ENCODE measurements around the gene PRG3.
A peak's percentile ranks its signal among the peaks of the same experiment; 100 is the strongest.

Gene PRG3

DNA sequence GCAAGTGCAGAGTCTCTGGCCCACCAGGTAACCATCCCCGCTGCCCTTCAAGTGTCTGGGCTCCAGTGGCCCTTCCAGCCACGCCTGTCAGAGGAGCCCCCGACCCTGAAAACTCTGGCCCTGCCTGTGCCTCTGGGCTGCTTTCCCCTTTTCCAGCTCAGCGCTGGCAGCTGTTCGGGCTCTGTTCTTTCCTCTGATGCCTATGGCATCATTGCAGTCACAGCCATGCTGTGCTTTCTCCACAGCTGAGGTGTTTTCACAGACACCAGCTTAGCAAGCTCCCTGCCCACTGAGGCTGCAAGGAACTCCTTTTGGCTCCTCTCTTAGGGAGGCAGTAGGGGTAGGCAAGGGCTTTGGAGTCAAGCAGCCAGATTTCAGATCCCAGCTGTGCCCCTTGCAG, 21.6 kb downstream of the PRG3 start:
- DNase-seq (ENCODE audit: low spot score) = no peak

DNA sequence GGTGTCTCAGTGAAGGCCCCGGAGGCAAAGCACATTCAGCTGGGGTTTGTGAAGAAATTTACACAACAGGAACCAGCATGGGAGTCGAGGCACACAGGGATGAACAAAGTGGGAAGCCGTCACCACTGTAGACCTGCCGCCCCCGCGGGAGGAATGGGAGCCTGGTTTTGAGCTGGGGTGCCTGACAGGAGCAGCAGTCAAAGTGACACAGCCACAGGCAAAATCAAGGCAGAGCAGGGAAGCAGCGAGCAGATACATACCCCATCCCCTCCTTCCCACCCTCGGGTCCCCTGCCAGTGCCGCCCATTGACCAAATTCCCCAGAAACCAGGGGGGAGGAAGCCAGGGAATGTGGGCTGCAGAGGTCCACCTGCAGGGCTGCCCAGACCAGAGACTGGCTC, 22.0 kb downstream of the PRG3 start:
- no peak for DNase-seq (ENCODE audit: low spot score)

- DNase-seq (ENCODE audit: low spot score) = no peak
Observed at GRCh38 chr11:57358543-57358961, 22.4 kb downstream of the PRG3 start.

GRCh38 chr11:57357856-57358255, 23.1 kb downstream of the PRG3 start:
- no peak for DNase-seq (ENCODE audit: low spot score)

DNA sequence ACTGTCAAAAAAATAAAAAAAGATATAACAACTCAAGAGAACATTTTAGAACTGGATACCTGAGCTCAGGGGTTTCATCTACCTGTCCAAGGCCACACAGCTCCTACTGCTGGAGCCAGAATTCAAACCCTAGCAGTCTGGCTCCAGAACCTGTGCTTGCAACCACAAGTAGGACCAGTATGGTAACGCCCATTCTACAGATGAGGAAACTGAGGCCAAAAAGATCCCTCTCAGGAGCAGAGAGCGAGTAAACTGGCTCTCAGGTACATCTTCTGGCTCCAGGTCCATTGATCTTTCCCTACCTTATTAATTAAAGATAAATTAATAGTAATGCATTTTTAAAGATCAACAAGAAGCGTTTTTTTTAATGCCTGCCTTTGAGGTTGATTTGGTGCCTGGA, 23.6 kb downstream of the PRG3 start:
- no peak for DNase-seq (ENCODE audit: low spot score)

DNA sequence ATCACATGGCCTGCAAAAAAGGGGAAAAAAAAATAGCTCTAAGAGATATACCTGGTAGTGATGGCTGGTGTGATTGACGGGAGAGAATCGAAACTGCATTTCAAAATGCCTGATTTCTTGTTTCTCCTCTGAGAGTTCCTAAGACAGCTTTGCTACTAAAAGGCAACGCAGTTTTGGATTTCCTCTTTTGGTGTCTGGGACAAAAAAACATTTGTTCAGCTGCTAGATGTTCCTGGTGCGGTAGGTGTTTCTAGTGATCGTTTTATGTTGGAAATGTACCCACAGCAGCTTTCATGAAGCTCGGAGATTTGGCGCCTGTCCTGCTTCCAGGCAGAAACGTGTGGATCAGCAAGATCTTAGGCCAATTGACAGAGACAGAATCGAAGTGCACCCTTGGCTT, 24.7 kb downstream of the PRG3 start:
- no peak for DNase-seq (ENCODE audit: low spot score)

- no peak for DNase-seq (ENCODE audit: low spot score)
Observed at GRCh38 chr11:57354699-57355098, 26.3 kb downstream of the PRG3 start.

- no peak for DNase-seq (ENCODE audit: low spot score)
Observed at GRCh38 chr11:57353852-57354251, 27.1 kb downstream of the PRG3 start.

- DNase-seq (ENCODE audit: low spot score) = no peak
Observed at GRCh38 chr11:57353446-57353845, 27.5 kb downstream of the PRG3 start.

DNA sequence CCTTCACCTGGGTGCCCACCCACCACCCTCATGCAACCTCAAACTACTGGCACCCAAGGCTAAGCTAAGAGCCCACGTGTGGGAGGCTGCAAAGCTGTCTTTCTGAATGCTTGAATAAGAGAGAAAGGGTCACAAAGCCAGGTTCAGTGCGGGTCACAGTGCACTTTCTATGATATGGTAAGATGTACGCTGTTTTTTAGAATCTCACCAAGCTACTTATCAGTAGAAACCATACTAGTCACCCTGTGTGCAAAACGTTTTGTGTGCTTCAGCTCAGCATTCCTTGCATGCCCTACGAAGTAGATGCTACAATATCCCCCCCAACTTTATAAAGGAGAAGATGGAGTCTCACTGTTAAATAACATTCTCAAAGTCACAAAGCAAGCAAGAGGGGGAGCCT, 27.9 kb downstream of the PRG3 start:
- no peak for DNase-seq (ENCODE audit: low spot score)

GRCh38 chr11:57349491-57350274, 31.3 kb downstream of the PRG3 start:
- DNase-seq (ENCODE audit: low spot score) = peak; percentile 66

GRCh38 chr11:57348636-57349313, 32.2 kb downstream of the PRG3 start:
- no peak for DNase-seq (ENCODE audit: low spot score)

DNA sequence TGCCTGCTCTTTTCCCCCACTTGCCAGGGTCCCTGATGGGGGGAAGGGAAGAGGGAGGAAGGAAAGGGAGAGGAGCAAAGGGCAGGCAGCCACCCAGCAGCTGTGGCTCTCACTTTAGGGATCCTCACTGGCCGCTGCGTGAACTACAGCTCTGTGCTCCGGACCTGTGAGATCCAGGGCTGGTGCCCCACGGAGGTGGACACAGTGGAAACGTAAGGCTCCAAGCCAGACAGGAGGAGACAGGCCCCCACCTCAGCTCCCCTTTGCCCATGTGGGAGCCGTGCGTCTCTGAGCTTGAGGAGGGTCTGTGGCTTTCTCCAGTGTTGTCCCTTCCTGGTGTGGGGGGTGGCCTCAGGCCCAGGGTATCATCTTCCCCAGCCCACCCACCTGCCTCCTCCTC, 32.9 kb downstream of the PRG3 start:
- DNase-seq (ENCODE audit: low spot score) = no peak

DNA sequence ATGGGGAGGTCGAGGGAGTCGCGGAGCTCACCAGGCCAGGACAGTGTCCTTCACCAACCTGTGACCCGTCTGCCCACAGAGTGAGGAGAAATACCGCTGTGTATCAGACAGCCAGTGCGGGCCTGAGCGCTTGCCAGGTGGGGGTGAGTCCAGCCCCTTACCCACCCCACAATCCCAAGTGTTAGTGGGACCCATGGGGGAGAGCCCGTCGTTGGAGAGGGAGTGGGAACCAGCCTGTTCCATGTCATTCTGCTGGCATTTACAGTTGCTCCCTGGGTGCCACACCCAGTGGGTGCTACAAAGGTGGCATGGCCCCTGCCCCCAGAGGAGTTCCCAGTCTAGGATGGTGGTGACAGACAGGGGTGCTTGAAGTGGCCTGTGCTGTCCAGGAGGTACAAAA, 33.6 kb downstream of the PRG3 start:
- DNase-seq (ENCODE audit: low spot score) = no peak

- DNase-seq (ENCODE audit: low spot score) = peak; percentile 66
Observed at GRCh38 chr11:57345555-57346211, 35.3 kb downstream of the PRG3 start.

DNA sequence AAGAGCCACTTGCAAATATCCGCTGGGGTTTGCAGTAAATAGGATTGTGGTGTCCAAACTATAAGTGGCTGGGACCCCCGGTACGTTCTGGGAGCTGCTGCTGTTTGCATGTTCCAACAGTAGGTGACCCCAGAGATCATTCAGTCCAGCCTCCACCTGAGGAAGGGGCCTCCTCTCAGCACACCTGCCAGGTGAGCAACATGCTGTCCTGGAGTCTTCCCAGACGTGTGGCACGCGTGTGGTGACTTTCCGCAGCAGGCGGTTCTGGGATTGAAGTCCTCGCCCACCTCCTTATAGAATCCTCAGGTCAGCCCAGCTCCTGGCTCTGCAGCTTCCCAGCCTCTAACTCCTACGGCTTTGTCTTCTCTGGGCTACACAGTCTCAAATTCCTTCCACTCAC, 36.1 kb downstream of the PRG3 start:
- no peak for DNase-seq (ENCODE audit: low spot score)

- DNase-seq (ENCODE audit: low spot score) = no peak
Observed at GRCh38 chr11:57343825-57344224, 37.1 kb downstream of the PRG3 start.

DNA sequence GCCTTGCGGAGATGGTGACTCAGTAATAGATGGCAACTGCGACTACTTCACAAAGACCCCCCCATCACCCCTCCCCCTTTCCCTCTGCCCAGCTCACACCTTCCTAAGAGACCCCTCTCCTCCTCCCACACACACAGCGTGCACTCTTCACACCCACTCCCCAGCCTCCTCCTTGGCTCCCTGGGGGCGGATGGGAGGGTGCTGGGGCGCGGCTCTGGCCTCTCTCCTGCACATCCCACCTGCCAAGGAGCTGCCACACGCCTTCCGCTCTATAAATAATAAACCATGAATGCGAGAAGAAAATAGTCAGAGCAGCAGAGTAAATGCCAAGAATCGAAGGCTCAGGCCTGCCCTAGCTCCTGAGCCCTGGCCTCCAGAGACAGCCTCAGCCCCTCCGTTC, 38.2 kb downstream of the PRG3 start:
- DNase-seq (ENCODE audit: low spot score) = no peak

DNA sequence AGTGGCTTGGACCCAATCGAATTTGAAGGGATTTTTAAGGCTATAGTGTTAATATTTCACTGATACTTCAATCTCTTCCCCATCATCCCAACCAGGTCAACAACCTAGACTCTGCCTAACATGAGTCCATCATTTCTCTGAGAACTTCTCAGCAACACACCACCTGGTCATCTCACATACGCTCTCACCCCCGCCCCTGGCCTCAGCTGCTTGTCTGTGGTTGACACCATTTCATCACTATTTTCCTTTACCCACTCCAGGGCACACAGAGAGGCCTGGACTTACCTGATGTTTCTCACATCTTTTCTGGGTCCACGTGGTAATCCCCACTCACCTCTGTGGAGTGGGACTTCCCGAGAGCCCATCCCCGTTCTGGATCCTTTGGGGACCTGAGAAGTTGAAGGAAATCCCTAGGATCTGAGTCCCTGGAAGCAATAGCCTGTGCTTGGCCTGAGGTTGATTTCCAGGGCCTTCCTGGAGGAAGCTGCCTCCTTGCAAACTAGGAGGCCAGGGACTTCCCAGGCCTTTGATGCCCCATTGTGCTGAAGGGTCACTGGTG, 39.6 kb downstream of the PRG3 start:
- no peak for DNase-seq (ENCODE audit: low spot score)

GRCh38 chr11:57340039-57340615, 40.8 kb downstream of the PRG3 start:
- peak; percentile 69 for DNase-seq (ENCODE audit: low spot score)

GRCh38 chr11:57339328-57339727, 41.6 kb downstream of the PRG3 start:
- no peak for DNase-seq (ENCODE audit: low spot score)

DNA sequence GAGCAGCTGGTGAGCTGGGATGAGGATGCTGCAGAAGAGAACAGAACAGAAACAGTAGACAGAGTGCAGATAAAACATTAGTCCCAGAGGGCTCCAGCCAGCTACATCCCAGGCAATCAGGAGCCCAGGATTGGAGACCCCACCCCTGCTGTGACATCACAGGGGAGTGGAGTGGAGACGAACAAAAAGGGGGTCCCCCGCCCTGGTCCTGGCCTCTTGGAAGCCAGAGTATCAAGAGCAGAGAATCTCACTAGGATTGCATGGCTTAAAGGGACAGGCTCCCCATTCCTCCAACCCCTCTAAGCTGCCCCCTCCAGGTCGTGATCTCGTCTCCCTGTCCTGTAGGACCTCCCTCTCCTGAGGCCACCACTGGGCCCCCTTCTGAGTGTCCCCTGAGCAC, 42.8 kb downstream of the PRG3 start, which contains the start of gene P2RX3:
P2RX3 (plus strand) TSS at position 211 of the 400 bp plus-strand sequence. CDS start 199 bp downstream, outside the sequence.
- no peak for DNase-seq (ENCODE audit: low spot score)
